T-helper 17 cell (primary cell): Measurements from ENCODE around the gene GLG1. TPM values are rescaled to one million over a fixed set of nuclear protein-coding genes. Genes with fewer than 3 reads are reported as not detected.
A peak's percentile ranks its signal among the peaks of the same experiment; 100 is the strongest.
"Not testable (repeated sequence)": the region's sequence is repeated elsewhere in the genome, so short reads cannot be mapped to it uniquely, and the experiment has no call there.

Experiments used
- ATAC-seq: fragments of 150-1000 bp; cut with Tn5 transposase; 2 replicates; pipeline ENCODE4 v1.10.0; 2021; ENCODE audit warnings: mild to moderate bottlenecking, moderate library complexity
- DNase-seq, 3 donors: peaks; one replicate each; pipeline versions ENCODE4 v3.0.0 to v3.0.0-alpha.2; 2020 to 2021
- H3K9me3 ChIP-seq: one replicate; pipeline ENCODE4 v1.7.0; 2013; ENCODE audit warnings: low read length, mild to moderate bottlenecking; ENCODE audit not compliant: control insufficient read depth, poor library complexity, severe bottlenecking
- H3K27ac Mint-ChIP-seq: one replicate; pipeline ENCODE4 v1.8.0; 2022; ENCODE audit warnings: mild to moderate bottlenecking, moderate library complexity, mixed read lengths
- H3K27me3 Mint-ChIP-seq: one replicate; pipeline ENCODE4 v1.8.0; 2022; ENCODE audit warnings: mixed read lengths
- H3K36me3 Mint-ChIP-seq: one replicate; pipeline ENCODE4 v1.8.0; 2022; ENCODE audit warnings: low read depth, mixed read lengths
- H3K4me1 Mint-ChIP-seq: one replicate; pipeline ENCODE4 v1.8.0; 2022; ENCODE audit warnings: mild to moderate bottlenecking, mixed read lengths
- H3K4me3 Mint-ChIP-seq: one replicate; pipeline ENCODE4 v1.8.0; 2022; ENCODE audit warnings: mild to moderate bottlenecking, moderate library complexity, mixed read lengths
- total RNA-seq, 4 donors: library from RNA in 2 of 4; stranded (reverse) in 2 of 4; gene quantifications; one replicate each; pipeline ENCODE4 v1.2.3 and lab custom pipeline; 2022 to 2026

The GLG1 gene
- total RNA-seq, 2 donors from 2014 or later, result 166 to 180 TPM

DNA sequence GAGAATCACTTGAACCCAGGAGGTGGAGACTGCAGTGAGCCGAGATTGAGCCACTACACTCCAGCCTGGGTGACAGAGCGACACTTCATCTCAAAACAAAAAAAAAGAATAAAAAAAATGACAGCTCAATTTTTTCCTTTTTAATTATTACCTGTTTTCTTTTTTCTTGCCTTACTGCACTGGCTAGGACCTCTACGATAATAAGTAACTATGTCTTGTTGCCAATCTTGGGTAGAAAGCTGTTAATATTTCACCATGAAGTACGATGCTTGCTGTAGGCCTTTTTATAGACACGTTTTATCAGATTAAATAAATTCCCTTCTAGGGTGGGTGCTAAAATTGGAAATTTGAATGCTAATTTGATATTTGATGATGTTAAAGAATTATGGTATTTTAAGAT is 82.8 kb downstream of the GLG1 start:
- H3K4me1 Mint-ChIP-seq, result peaks cover 23% of the 10 kb centered on the region
- H3K27ac Mint-ChIP-seq, result no peak overlapping the region
- DNase-seq, result no peak
- H3K4me3 Mint-ChIP-seq, result no peak overlapping the region
- H3K9me3 ChIP-seq, result no peaks in the 10 kb centered on the region
- peaks cover 9% of the 10 kb centered on the region for H3K36me3 Mint-ChIP-seq
- H3K27me3 Mint-ChIP-seq, result no peaks in the 10 kb centered on the region
- no peak for ATAC-seq

DNA sequence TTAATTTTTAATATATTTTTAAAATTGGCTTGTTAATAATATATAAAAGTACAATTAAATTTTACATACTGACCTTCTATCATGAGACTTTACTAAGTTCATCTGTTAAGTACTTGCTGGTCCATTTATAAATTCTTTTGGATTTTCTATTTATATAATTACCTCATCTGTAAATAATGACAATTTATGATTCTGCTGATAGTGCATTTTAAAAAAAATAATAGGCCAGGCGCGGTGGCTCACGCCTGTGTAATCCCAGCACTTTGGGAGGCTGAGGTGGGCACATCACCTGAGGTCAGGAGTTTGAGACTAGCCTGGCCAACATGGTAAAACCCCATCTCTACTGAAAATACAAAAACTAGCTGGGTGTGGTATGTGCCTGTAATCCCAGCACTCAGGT is 83.2 kb downstream of the GLG1 start:
- not testable (repeated sequence) for H3K9me3 ChIP-seq, H3K27ac Mint-ChIP-seq, H3K27me3 Mint-ChIP-seq, H3K36me3 Mint-ChIP-seq, DNase-seq, H3K4me3 Mint-ChIP-seq, ATAC-seq
- H3K4me1 Mint-ChIP-seq, result peaks cover 23% of the 10 kb centered on the region

DNA sequence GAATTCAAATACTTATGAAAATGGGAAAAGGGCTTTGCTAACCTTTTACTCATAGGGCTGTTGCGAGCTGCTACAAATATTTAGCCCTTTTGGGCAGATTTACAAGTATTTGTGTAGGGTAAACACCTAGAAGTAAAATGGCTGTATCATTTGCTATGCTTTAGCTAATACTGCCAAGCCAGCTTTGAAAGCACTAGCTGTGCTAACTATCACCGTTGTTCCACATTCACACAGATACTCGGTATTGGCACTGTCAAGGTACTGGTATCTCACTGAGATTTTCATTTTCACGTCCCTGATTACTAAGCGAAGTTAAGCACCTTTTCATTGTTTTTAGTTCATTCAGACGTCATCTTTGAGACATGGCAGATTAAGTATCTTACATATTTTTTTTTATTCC is 84.8 kb downstream of the GLG1 start:
- H3K4me3 Mint-ChIP-seq, result no peak overlapping the region
- H3K36me3 Mint-ChIP-seq, result peaks cover 9% of the 10 kb centered on the region
- H3K4me1 Mint-ChIP-seq, result peaks cover 35% of the 10 kb centered on the region

GRCh38 chr16:74521691-74522090 is 85.2 kb downstream of the GLG1 start:
- no peak for DNase-seq
- peaks cover 36% of the 10 kb centered on the region for H3K4me1 Mint-ChIP-seq
- H3K4me3 Mint-ChIP-seq, result no peak overlapping the region
- no peaks in the 10 kb centered on the region for H3K27me3 Mint-ChIP-seq
- no peak for ATAC-seq
- peaks cover 9% of the 10 kb centered on the region for H3K36me3 Mint-ChIP-seq
- no peaks in the 10 kb centered on the region for H3K9me3 ChIP-seq
- H3K27ac Mint-ChIP-seq, result peak overlapping the region; percentile 30

More for the DNA sequence above, 84.8 kb downstream of the GLG1 start:
- H3K9me3 ChIP-seq, result no peaks in the 10 kb centered on the region
- peak overlapping the region; percentile 30 for H3K27ac Mint-ChIP-seq
- DNase-seq, result no peak
- no peaks in the 10 kb centered on the region for H3K27me3 Mint-ChIP-seq
- ATAC-seq, result no peak

- H3K27ac Mint-ChIP-seq, H3K36me3 Mint-ChIP-seq, H3K9me3 ChIP-seq, DNase-seq, ATAC-seq, H3K27me3 Mint-ChIP-seq, H3K4me3 Mint-ChIP-seq: not testable (repeated sequence)
- H3K4me1 Mint-ChIP-seq, result peaks cover 52% of the 10 kb centered on the region
Measured at GRCh38 chr16:74518934-74519333, 88.0 kb downstream of the GLG1 start.

GRCh38 chr16:74511961-74512360 is 95.0 kb downstream of the GLG1 start:
- DNase-seq, result no peak
- no peaks in the 10 kb centered on the region for H3K27me3 Mint-ChIP-seq
- H3K9me3 ChIP-seq, result no peaks in the 10 kb centered on the region
- H3K4me3 Mint-ChIP-seq, result no peak overlapping the region
- no peak for ATAC-seq
- H3K4me1 Mint-ChIP-seq, result peaks cover 52% of the 10 kb centered on the region
- peaks cover 2% of the 10 kb centered on the region for H3K36me3 Mint-ChIP-seq
- H3K27ac Mint-ChIP-seq, result peak overlapping the region; percentile 81

- ATAC-seq (no peak), DNase-seq (no peak)
- Mint-ChIP-seq H3K27me3 (no peaks in the 10 kb centered on the region), H3K4me3 (no peak overlapping the region), H3K27ac (peak overlapping the region; percentile 21), H3K36me3 (peaks cover 2% of the 10 kb centered on the region), H3K4me1 (peaks cover 23% of the 10 kb centered on the region)
- H3K9me3 ChIP-seq, result no peaks in the 10 kb centered on the region
Measured at GRCh38 chr16:74505011-74505410, 101.9 kb downstream of the GLG1 start.

DNA sequence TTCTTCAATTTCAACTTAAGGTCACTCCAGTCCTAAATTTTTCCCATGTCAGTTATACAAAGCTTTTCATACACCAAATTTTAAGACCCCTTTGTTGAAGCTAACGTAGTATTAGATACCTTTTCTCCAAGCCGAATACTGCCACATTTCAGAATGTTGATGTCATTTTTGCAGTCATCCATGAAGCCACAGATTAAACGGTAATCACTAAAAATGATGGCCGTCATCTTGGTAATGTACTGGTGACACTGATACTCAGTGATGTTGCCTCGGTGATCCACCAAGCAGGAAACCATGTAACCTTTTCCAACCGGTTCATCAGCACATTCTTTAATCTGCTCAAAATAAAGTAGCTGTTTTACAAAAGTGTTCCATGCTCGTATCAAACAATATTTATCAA is 103.5 kb downstream of the GLG1 start:
- Mint-ChIP-seq H3K27me3 (no peaks in the 10 kb centered on the region), H3K36me3 (peaks cover 2% of the 10 kb centered on the region), H3K4me3 (no peak overlapping the region), H3K27ac (peak overlapping the region; percentile 29), H3K4me1 (peaks cover 22% of the 10 kb centered on the region)
- DNase-seq (no peak), ATAC-seq (no peak)
- no peaks in the 10 kb centered on the region for H3K9me3 ChIP-seq

GRCh38 chr16:74501484-74502478 is 105.1 kb downstream of the GLG1 start:
- H3K4me1 Mint-ChIP-seq, result peaks cover 14% of the 10 kb centered on the region
- DNase-seq (no peak), ATAC-seq (no peak)
- H3K27ac Mint-ChIP-seq, result peak overlapping the region; percentile 43
- no peaks in the 10 kb centered on the region for H3K9me3 ChIP-seq
- no peaks in the 10 kb centered on the region for H3K27me3 Mint-ChIP-seq
- no peak overlapping the region for H3K4me3 Mint-ChIP-seq
- peaks cover 2% of the 10 kb centered on the region for H3K36me3 Mint-ChIP-seq

GRCh38 chr16:74500907-74501306 is 106.0 kb downstream of the GLG1 start:
- H3K4me1 Mint-ChIP-seq, result peaks cover 12% of the 10 kb centered on the region
- H3K4me3 Mint-ChIP-seq, result no peak overlapping the region
- peak overlapping the region; percentile 43 for H3K27ac Mint-ChIP-seq
- DNase-seq (no peak), ATAC-seq (no peak)
- H3K9me3 ChIP-seq, result no peaks in the 10 kb centered on the region
- H3K36me3 Mint-ChIP-seq, result peaks cover 2% of the 10 kb centered on the region
- no peaks in the 10 kb centered on the region for H3K27me3 Mint-ChIP-seq

DNA sequence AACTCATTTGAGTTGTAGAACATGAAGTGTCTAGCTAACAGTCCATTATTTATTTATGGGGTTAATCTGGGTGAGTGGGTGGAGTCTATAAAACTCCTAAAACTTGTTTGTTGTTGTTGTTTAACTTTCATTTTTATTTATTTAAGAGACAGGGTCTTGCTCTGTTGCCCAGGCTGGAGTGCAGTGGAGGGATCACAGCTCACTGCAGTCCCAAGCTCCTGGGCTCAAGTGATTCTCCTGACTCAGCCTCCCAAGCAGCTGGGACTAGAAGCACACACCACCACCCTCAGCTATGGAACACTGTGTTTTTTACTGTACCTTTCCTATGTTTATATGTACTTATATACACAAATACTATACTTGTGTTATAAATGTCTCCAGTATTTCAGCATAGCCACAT is 107.8 kb downstream of the GLG1 start:
- H3K4me3 Mint-ChIP-seq, result no peak overlapping the region
- no peaks in the 10 kb centered on the region for H3K27me3 Mint-ChIP-seq
- peaks cover 2% of the 10 kb centered on the region for H3K36me3 Mint-ChIP-seq
- H3K9me3 ChIP-seq, result no peaks in the 10 kb centered on the region
- peaks cover 9% of the 10 kb centered on the region for H3K4me1 Mint-ChIP-seq
- H3K27ac Mint-ChIP-seq, result no peak overlapping the region
- no peak for DNase-seq
- no peak for ATAC-seq

GRCh38 chr16:74497761-74498160 is 109.2 kb downstream of the GLG1 start:
- peaks cover 6% of the 10 kb centered on the region for H3K4me1 Mint-ChIP-seq
- H3K36me3 Mint-ChIP-seq, result no peaks in the 10 kb centered on the region

GRCh38 chr16:74496054-74496453 is 110.9 kb downstream of the GLG1 start:
- Mint-ChIP-seq H3K27ac (no peak overlapping the region), H3K27me3 (no peaks in the 10 kb centered on the region), H3K4me1 (peaks cover 4% of the 10 kb centered on the region), H3K4me3 (no peak overlapping the region), H3K36me3 (no peaks in the 10 kb centered on the region)
- no peaks in the 10 kb centered on the region for H3K9me3 ChIP-seq
- DNase-seq, result no peak
- ATAC-seq, result no peak

More at GRCh38 chr16:74497761-74498160, 109.2 kb downstream of the GLG1 start:
- H3K4me3 Mint-ChIP-seq, result no peak overlapping the region
- no peaks in the 10 kb centered on the region for H3K27me3 Mint-ChIP-seq
- H3K27ac Mint-ChIP-seq, result no peak overlapping the region
- ATAC-seq (no peak), DNase-seq (no peak)
- H3K9me3 ChIP-seq, result no peaks in the 10 kb centered on the region

GRCh38 chr16:74492976-74493375 is 113.9 kb downstream of the GLG1 start:
- DNase-seq, result no peak
- no peaks in the 10 kb centered on the region for H3K9me3 ChIP-seq
- H3K36me3 Mint-ChIP-seq, result peaks cover 2% of the 10 kb centered on the region
- H3K27me3 Mint-ChIP-seq, result no peaks in the 10 kb centered on the region
- H3K27ac Mint-ChIP-seq, result no peak overlapping the region
- H3K4me3 Mint-ChIP-seq, result no peak overlapping the region
- ATAC-seq, result no peak
- peaks cover 3% of the 10 kb centered on the region for H3K4me1 Mint-ChIP-seq
